Stimulated activated CD8-positive, alpha-beta memory T cell treated with anti-CD3 and anti-CD28 coated beads, Interleukin-12 subunit alpha, Interleukin-12 subunit beta, amount 100 ng/mL, for 24 hours (primary cell): ENCODE measurements around the gene SLC9A2.
A peak's percentile ranks its signal among the peaks of the same experiment; 100 is the strongest.

Source experiments
- DNase-seq: peaks from one replicate; pipeline ENCODE4 v3.0.0-alpha.2; 2020; ENCODE audit errors: extremely low read depth

The SLC9A2 gene

DNA sequence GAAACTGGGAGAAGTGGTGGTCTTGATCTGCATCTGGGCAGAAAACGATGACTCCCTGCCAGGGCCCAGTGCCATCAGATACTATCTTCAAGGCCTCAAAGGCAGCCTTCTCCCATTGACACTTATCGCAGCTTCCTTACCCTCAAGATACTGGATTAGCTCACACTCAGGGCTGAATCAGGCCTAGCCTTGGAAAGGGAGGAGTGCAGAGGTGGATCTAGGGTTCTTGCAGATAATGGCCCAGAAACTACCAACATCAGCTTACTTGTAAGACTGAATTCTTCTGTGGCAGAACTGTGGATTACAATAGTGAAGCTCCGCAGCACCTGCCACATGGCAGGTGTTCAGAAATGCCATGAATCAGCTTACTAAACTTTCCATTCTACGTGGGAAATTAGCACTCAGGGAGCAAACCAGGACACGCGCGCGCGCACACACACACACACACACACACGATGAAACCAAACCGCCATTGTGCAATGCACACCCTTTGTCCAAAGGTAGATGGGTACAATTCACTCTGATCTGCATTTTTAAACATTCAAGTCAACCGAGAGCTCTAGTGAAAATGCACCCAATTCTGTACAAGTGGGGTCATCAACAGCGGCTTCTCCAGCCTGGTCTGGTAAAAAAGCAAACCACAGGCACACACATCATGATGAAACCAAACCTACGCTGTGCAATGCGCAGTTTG lies 116.2 kb downstream of the SLC9A2 start:
- DNase-seq: no peak

DNA sequence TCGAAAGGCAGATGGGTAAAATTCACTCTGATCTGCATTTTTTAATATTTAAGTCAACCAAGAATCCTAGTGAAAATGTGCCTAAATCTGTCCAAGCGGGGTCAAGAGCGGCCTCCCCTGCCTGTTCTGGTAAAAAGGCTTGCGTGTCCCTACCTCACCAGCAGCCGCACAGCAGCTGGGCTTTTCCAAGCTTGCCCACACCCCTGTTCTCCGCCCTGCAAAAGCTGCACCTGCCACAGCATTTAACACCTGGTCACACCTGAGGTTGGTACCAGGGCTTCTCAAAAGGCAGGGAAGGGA lies 116.7 kb downstream of the SLC9A2 start:
- DNase-seq: no peak

DNA sequence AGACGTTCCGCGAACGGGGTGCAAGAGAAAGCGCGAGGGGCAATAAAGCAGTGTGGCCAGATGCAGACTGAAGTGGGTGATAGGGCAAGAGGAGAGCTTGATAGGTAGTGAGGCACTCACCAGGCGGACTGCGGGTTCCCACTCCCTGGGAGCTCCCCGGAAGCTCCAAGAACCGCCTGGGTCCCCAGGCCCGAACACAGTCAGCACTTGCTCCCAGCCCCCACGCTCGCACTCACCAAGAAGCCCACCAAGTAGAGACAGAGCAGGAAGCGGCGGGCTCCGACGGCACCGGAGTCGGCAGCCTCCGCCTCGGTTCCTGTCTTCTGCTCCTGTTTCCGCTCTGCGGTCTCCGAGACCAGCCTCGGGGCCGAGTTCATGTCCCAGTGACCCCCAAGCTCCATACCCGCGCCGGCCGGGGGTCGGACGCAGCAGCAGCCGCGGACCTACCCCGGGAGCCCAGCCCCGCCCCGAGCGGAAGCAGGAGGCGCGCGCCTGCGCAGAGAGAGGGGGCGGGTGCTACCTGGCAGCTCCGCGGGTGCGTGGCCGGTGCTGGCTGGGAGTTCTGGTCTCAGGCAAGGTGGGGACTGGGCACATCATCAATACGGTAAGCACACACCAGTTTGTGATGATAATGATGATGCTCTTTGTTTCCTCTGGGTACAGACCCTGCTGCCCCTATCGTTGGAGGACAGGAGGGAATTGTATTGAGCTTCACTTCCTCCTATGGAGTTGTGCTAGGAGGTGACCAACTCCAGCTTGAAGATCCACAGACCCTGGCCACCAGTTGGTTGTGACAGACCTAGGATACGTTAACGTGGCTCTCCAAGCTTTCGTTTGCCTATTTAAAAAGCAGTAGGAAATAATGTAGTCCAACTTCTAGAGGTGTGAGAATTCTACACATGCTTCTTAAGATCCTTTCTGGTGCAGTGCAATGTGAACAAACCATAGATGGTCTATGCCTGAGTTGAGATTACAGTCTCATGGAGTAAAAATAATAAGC lies 117.4 kb downstream of the SLC9A2 start:
- DNase-seq: peak; percentile 69

DNA sequence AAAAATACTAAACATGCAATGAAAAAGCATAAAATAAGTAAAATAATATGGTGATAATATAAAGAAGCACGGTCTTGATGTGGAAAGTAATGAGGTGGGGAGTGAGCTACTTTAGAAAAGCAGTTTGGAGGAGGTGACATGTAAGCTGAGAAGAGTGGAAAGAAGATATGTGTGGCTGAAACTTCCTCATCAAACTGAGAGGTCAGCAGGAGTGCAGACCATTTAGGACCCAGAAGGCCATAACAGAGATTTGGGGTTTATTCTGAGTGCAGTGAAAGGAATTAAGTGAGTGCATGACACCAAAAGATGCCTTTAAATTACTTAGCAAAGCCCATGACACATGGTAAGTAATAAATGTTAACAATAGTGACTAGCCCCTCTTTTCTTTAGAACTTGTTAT lies 118.1 kb downstream of the SLC9A2 start:
- no peak for DNase-seq

DNA sequence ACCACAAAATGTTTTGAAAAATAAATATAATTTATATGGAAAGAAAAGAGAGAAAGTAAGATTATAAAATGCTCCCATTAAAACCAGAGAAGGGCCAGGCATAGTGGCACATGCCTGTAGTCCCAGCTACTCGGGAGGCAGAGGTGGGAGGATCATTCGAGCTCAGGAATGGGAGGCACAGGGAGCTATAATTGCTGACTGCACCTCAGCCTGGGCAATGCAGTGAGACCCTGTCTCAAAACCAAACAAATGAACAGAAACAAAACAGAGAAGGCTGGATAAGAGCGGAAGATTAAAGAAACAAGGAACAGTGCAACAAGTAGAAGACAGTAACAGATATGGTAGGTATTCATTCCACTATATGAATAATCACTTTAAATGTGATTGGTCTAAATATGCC lies 123.9 kb downstream of the SLC9A2 start:
- no peak for DNase-seq

DNA sequence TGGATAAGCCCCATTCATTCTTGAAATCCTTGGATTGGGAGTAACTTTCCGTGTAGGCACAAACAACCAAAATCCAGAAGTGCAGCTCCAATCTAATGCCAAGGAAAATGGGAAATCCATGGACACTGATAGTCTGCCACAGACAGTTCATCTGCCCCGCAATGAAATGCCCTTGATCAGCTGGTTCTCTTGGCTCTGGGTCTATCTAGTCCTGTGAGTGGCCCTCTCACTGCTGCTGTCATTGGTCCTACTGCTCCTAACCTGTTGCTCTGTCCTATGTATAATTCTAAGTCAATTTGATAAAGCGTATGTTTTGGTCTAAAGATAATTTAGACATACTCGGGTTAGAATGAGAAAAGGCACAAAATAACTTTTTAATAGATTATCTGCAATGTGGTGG lies 128.8 kb downstream of the SLC9A2 start:
- no peak for DNase-seq

DNA sequence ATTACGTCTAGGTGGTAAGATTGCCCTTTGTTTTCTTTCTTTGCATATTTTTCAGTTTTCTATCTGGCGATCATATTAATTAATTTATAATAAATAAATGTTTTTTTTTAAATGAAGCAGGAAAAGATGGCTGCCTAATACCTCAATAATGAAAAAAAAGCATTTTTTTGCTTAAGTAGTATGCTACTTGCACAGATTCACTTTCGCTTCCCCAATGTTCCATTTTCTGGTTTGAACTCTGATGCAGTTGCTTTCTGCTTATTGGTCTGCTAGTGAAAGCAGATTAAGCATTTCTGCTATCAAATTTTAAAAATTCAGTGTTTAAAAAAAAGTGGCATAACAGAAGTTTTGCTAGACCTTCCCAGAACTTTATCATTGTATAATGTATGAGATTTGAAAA lies 130.6 kb downstream of the SLC9A2 start:
- no peak for DNase-seq

DNA sequence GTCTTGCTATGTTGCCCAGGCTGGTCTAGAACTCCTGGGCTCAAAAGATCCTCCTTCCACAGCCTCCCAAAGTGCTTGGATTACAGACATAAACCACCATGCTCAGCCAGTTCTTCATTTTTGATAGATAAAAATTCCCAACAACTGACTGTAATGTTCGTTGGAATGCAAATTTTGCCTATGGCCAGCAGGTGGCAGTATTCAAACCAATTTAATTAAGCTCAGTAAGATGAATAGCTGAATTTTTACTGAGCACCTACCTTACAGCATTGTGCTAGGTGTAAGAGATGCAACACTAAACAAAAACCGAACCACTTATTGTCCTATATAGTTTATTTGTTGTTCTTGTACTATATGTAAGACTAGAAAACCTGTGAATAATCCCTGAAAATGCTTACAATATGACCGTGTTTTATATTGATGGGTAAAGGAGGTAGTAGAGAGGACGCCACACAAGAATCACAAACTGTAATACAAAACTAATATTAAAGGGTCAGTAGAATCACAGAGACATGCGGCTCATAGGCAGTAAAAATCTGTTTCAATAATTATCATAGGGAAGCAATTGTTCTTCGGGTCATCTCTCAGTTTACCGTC lies 134.3 kb downstream of the SLC9A2 start:
- DNase-seq: no peak

DNA sequence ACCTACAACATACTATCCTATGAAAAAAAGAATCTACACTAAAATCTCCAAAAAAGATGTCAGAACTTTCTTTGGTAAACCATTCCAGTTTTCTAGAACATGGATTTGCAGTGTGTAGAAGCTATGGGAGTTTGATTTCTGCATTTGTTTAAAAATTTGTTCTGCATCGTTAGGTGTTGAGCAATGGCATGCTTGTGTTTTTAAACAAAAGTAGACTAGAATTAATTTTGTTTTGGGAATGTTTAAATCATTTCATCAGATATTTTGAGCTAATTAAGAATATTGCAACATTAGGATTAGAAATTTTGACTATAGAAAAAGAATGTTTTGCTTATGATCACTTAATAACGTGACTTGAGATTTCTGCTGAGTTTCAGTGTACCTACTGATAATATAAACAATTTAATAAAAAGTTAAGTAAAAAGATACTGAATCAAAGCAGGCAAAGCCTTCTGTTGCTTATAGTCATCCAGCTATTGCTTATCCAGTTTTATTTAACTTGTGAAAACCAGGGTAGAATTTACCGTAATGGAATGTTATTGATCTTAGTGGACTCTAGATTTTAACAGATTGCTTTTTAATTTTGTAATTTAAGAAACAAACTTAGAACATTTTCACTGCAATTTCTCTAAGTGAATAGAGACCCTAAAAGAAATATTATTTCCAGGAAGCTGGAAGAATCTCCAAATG lies 135.2 kb downstream of the SLC9A2 start:
- no peak for DNase-seq

DNA sequence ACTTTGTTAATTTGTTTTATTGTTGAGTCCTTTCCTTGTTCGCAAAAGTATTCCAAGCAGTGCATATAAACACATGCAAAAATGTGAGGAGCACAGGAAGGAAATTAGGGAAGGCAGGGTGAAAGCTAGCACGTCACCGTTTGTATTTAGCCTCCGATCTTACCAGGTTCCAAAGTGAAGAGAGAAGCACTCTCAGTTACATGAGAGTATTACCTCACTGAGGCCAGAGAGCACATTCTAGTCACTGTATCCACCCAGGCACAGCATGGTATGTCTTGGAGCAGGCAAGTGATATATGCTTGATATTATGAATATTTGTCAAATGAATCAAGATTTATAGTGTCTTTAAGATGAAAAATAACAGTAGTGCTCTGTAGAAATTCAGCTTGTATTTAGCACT lies 135.9 kb downstream of the SLC9A2 start:
- DNase-seq: no peak

DNA sequence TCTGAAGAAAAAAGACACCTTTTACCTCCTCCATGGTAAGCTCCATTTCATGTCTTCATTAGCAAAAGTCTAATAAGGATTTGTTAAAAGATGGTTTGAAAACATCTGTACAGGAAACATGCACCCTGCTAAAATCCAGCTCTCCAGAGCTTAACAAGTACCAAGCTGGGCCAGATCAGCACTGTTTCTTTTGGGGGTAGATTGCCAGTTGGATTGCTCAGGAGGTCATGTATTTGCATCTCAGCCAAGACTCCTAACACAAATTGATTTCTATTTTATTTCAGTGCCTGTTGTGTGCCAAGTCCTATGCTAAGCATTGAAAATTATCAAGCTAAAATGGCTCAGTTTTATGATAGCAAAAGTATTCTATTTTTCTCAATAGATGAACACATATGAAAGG lies 139.1 kb downstream of the SLC9A2 start:
- DNase-seq: no peak
